C4-2B (cell line): ENCODE measurements around the gene NHSL2.

Experiments used
- ZFX ChIP-seq: fragments of 450-650 bp; IDR thresholded peaks from 2 replicates; pipeline ENCODE4 v1.6.1; 2017
- TF ChIP-seq, protein P1 (sequence below): fragments of 450-650 bp; conservative IDR thresholded peaks from 2 replicates; pipeline ENCODE4 v1.5.1; 2017; ENCODE audit warnings: mild to moderate bottlenecking

DNA sequence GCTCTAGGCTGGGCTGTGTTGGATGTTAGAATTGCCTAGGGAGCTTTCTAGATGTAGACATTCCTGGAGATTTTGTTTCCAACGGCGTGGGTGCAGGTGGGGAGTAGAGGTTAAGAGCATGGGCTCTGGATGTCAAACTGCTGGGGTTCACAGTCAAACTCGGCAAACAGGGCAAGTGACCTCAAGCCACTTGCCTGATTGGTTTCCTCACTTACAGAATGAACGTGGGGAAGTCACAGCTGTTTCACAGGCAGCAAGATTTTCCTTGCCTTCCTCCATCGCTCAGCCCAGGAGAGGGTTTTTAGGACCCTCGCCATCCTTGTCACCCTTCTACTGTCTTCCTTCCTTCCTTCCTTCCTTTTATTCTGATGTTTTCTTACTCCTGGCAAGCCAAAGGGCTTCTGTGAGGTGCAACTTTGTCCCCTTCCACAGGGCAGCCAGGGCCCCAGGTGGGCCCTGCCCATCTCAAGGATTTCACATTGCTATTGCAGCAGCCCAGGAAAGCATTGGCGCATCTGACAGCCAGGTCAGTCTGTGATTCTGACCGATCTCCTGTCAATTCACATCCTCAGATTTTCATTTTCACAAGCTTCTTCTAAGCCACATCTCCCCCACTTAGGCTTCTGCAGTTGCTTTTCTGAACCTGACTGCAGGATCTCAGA, 214.0 kb downstream of the NHSL2 start:
- TF ChIP-seq, protein P1, sequence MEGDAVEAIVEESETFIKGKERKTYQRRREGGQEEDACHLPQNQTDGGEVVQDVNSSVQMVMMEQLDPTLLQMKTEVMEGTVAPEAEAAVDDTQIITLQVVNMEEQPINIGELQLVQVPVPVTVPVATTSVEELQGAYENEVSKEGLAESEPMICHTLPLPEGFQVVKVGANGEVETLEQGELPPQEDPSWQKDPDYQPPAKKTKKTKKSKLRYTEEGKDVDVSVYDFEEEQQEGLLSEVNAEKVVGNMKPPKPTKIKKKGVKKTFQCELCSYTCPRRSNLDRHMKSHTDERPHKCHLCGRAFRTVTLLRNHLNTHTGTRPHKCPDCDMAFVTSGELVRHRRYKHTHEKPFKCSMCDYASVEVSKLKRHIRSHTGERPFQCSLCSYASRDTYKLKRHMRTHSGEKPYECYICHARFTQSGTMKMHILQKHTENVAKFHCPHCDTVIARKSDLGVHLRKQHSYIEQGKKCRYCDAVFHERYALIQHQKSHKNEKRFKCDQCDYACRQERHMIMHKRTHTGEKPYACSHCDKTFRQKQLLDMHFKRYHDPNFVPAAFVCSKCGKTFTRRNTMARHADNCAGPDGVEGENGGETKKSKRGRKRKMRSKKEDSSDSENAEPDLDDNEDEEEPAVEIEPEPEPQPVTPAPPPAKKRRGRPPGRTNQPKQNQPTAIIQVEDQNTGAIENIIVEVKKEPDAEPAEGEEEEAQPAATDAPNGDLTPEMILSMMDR: no peak
- TF ChIP-seq ZFX: no peak
